Osteoblast (primary cell): ENCODE measurements around the gene RAB3B. TPM values are rescaled to one million over a fixed set of nuclear protein-coding genes. Genes with fewer than 3 reads are reported as not detected.

ENCODE experiments used
- DNase-seq: peaks from one replicate; pipeline ENCODE4 v3.0.0; 2011; ENCODE audit warnings: low spot score, mixed read lengths; ENCODE audit not compliant: insufficient read length; ENCODE audit errors: missing footprints
- H2AFZ ChIP-seq: 2 replicates; pipeline ENCODE4 v1.6.0; 2011; ENCODE audit warnings: mild to moderate bottlenecking, low read length
- H3K27ac ChIP-seq: 2 replicates; pipeline ENCODE4 v1.5.1; 2011; ENCODE audit warnings: mild to moderate bottlenecking, low read depth, low read length, moderate library complexity
- H3K27me3 ChIP-seq: 2 replicates; pipeline ENCODE4 v1.6.0; 2012; ENCODE audit warnings: mild to moderate bottlenecking, control low read depth, inconsistent platforms, low read length, moderate library complexity; ENCODE audit not compliant: insufficient read depth
- H3K36me3 ChIP-seq: 2 replicates; pipeline ENCODE4 v1.5.1; 2011; ENCODE audit warnings: mild to moderate bottlenecking, low read length, control low read depth, moderate library complexity; ENCODE audit not compliant: insufficient read depth
- H3K4me1 ChIP-seq: 2 replicates; pipeline ENCODE4 v1.5.1; 2011; ENCODE audit warnings: mild to moderate bottlenecking, low read length, control low read depth, moderate library complexity; ENCODE audit not compliant: insufficient read depth
- H3K4me2 ChIP-seq: 2 replicates; pipeline ENCODE4 v1.6.0; 2011; ENCODE audit warnings: mild to moderate bottlenecking, low read length; ENCODE audit not compliant: insufficient read depth
- H3K4me3 ChIP-seq: fragments of 200-600 bp; sonication (generic); 3 replicates; pipeline ENCODE4 v1.5.1; 2012; ENCODE audit warnings: mild to moderate bottlenecking, low read length, inconsistent platforms; ENCODE audit not compliant: insufficient read depth
- H3K79me2 ChIP-seq: 2 replicates; pipeline ENCODE4 v1.6.0; 2012; ENCODE audit warnings: mild to moderate bottlenecking, low read length, control low read depth, inconsistent platforms; ENCODE audit not compliant: insufficient read depth
- H3K9me3 ChIP-seq: 2 replicates; pipeline ENCODE4 v1.5.1; 2011; ENCODE audit warnings: low read depth, low read length, control low read depth
- H4K20me1 ChIP-seq: 2 replicates; pipeline ENCODE4 v1.6.0; 2012; ENCODE audit warnings: mild to moderate bottlenecking, low read length, control low read depth; ENCODE audit not compliant: insufficient read depth
- CTCF ChIP-seq: IDR thresholded peaks from 2 replicates; pipeline ENCODE4 v1.5.1; 2011; ENCODE audit warnings: mild to moderate bottlenecking, low read depth, low read length, moderate library complexity; ENCODE audit errors: extremely low read depth
- total RNA-seq: library from RNA; depleted of rRNA; stranded (reverse); fragments of >200 nt; gene quantifications from 2 replicates; pipeline ENCODE4 v1.2.3, GENCODE V29; 2012

Gene RAB3B
- total RNA-seq, 1 donor: 14.5 TPM

- Histone ChIP-seq H4K20me1 (peaks cover 11% of the 10 kb centered on the region), H3K9me3 (no peaks in the 10 kb centered on the region), H3K27ac (no peak overlapping the region), H3K4me2 (no peak overlapping the region), H3K79me2 (peaks cover 36% of the 10 kb centered on the region), H2AFZ (no peak overlapping the region), H3K4me3 (no peak overlapping the region), H3K27me3 (no peaks in the 10 kb centered on the region), H3K36me3 (peaks cover 12% of the 10 kb centered on the region), H3K4me1 (peaks cover 14% of the 10 kb centered on the region)
- no peak for TF ChIP-seq CTCF
- no peak for DNase-seq
Observed at GRCh38 chr1:52028328-52028727, 37.8 kb upstream of the RAB3B start.

- H3K9me3 ChIP-seq: no peaks in the 10 kb centered on the region
- H3K27me3 ChIP-seq: no peaks in the 10 kb centered on the region
- H3K4me1 ChIP-seq: peaks cover under 1% of the 10 kb centered on the region
- no peak overlapping the region for H2AFZ ChIP-seq
- peaks cover 24% of the 10 kb centered on the region for H3K36me3 ChIP-seq
- no peaks in the 10 kb centered on the region for H4K20me1 ChIP-seq
- no peak for TF ChIP-seq CTCF
- DNase-seq: no peak
- no peak overlapping the region for H3K27ac ChIP-seq
- H3K4me3 ChIP-seq: no peak overlapping the region
- H3K79me2 ChIP-seq: peaks cover 18% of the 10 kb centered on the region
- no peak overlapping the region for H3K4me2 ChIP-seq
Observed at GRCh38 chr1:52026278-52026677, 35.8 kb upstream of the RAB3B start.

- TF ChIP-seq CTCF: no peak
- Histone ChIP-seq H2AFZ (no peak overlapping the region), H3K4me2 (no peak overlapping the region), H3K4me1 (no peaks in the 10 kb centered on the region), H3K4me3 (no peak overlapping the region), H3K27ac (no peak overlapping the region), H3K79me2 (no peaks in the 10 kb centered on the region), H3K36me3 (peaks cover 41% of the 10 kb centered on the region), H3K27me3 (no peaks in the 10 kb centered on the region), H3K9me3 (no peaks in the 10 kb centered on the region), H4K20me1 (no peaks in the 10 kb centered on the region)
- DNase-seq: no peak
Observed at GRCh38 chr1:52022133-52022532, 31.6 kb upstream of the RAB3B start.

- no peaks in the 10 kb centered on the region for H3K27me3 ChIP-seq
Observed at GRCh38 chr1:52008071-52008809, 17.7 kb upstream of the RAB3B start.

More at GRCh38 chr1:52008071-52008809, 17.7 kb upstream of the RAB3B start:
- DNase-seq: no peak
- Histone ChIP-seq H3K36me3 (no peaks in the 10 kb centered on the region), H3K4me1 (peaks cover 27% of the 10 kb centered on the region), H3K79me2 (no peaks in the 10 kb centered on the region), H3K27ac (peak overlapping the region; percentile 32), H4K20me1 (no peaks in the 10 kb centered on the region), H3K4me3 (no peak overlapping the region), H3K9me3 (no peaks in the 10 kb centered on the region), H3K4me2 (peak overlapping the region; percentile 27), H2AFZ (no peak overlapping the region)
- TF ChIP-seq CTCF: no peak
